K562 (cell line): ENCODE results near the gene SEPHS2. TPM values are rescaled to one million over a fixed set of nuclear protein-coding genes. Genes with fewer than 3 reads are reported as not detected.
A peak's percentile ranks its signal among the peaks of the same experiment; 100 is the strongest.
"Not testable (repeated sequence)": the region's sequence is repeated elsewhere in the genome, so short reads cannot be mapped to it uniquely, and the experiment has no call there.

Source experiments
- ATAC-seq: fragments of 200-7000 bp; cut with Tn5 transposase; 3 replicates; pipeline ENCODE4 v1.9.1; 2020; ENCODE audit warnings: moderate library complexity
- BruUV-seq: library from RNA; stranded (reverse); fragments of 400-500 nt; replicated peaks from 2 replicates; lab custom pipeline; 2021; lab: Mats Ljungman, UMichigan
- CTCF ChIA-PET: fragments of 300-600 bp; formaldehyde crosslinking; extraction: SDS; loops from one replicate; lab custom pipeline; 2021; ENCODE audit warnings: low intra/inter-chr PET ratio; lab: Yijun Ruan, JAX
- POLR2A ChIA-PET: fragments of 300-600, 350-650 bp; sonication (Branson Sonifier 250); formaldehyde crosslinking; extraction: SDS; loops from one replicate; lab custom pipeline; 2021; ENCODE audit warnings: antibody characterized with exemption, inconsistent platforms; lab: Yijun Ruan, JAX
- DNase-seq, 4 experiments: peaks; one replicate each; pipeline versions ENCODE4 v3.0.0 to v3.0.0-alpha.2; 2011 to 2018; ENCODE audit warnings: low spot score in 3 of 4, mixed read lengths in 3 of 4; ENCODE audit errors: extremely low read depth in 1 of 4
- FAIRE-seq: peaks from 2 replicates; lab custom pipeline; 2011; peaks lifted over from hg19 to GRCh38; lab: Jason Lieb, UNC
- H2AFZ ChIP-seq: 2 replicates; pipeline ENCODE4 v1.6.0; 2011; ENCODE audit warnings: low read depth, low read length, control low read depth, inconsistent platforms
- H3K27ac ChIP-seq: fragments of 200-600 bp; 3 replicates; pipeline ENCODE4 v1.8.0; 2011; ENCODE audit warnings: low read depth, mild to moderate bottlenecking, control low read depth, inconsistent platforms, low read length, moderate library complexity, mixed read lengths; ENCODE audit errors: extremely low read depth
- H3K27me3 ChIP-seq, 2 experiments: fragments of 300-600 bp in 1 of 2; 2 replicates in 1 of 2; 3 replicates in 1 of 2; pipeline versions ENCODE4 v1.6.0 to v1.8.0; 2011; ENCODE audit warnings: inconsistent platforms in 2 of 2, low read length in 2 of 2, mild to moderate bottlenecking in 1 of 2, mixed read lengths in 1 of 2, moderate library complexity in 1 of 2; ENCODE audit not compliant: control insufficient read depth in 2 of 2, insufficient read depth in 2 of 2
- H3K36me3 ChIP-seq: fragments of 300-600 bp; 3 replicates; pipeline ENCODE4 v1.8.0; 2011; ENCODE audit warnings: mild to moderate bottlenecking, low read length, inconsistent platforms; ENCODE audit not compliant: control insufficient read depth, insufficient read depth
- H3K4me1 ChIP-seq, 2 experiments: fragments of 200-600 bp in 1 of 2; replicated peaks in 1 of 2; 2 replicates in 1 of 2; 3 replicates in 1 of 2; pipeline versions ENCODE4 v1.5.1 to v1.8.0; 2011; ENCODE audit warnings: inconsistent platforms in 2 of 2, low read length in 2 of 2, mild to moderate bottlenecking in 1 of 2, mixed read lengths in 1 of 2, moderate library complexity in 1 of 2; ENCODE audit not compliant: control insufficient read depth in 2 of 2, insufficient read depth in 2 of 2
- H3K4me2 ChIP-seq: 2 replicates; pipeline ENCODE4 v1.6.1; 2011; ENCODE audit warnings: low read length, control low read depth, inconsistent platforms, mixed read lengths; ENCODE audit not compliant: insufficient read depth
- H3K4me3 ChIP-seq: fragments of 200-600 bp; sonication (generic), shearing (Covaris generic); 2 replicates; pipeline ENCODE4 v1.5.1; 2016; ENCODE audit warnings: control low read depth, inconsistent platforms
- H3K79me2 ChIP-seq: fragments of 200-600 bp; 3 replicates; pipeline ENCODE4 v1.8.0; 2011; ENCODE audit warnings: low read length, inconsistent platforms; ENCODE audit not compliant: control insufficient read depth, insufficient read depth
- H3K9ac ChIP-seq, 2 experiments: 2 replicates each; pipeline versions ENCODE4 v1.6.0 to v1.6.1; 2011; ENCODE audit warnings: low read depth in 2 of 2, low read length in 2 of 2, control low read depth in 1 of 2, inconsistent platforms in 1 of 2, mild to moderate bottlenecking in 1 of 2, mixed read lengths in 1 of 2; ENCODE audit not compliant: insufficient read depth in 1 of 2
- H3K9me1 ChIP-seq: one replicate; pipeline ENCODE4 v1.6.0; 2011; ENCODE audit warnings: inconsistent platforms, mild to moderate bottlenecking, low read length, moderate library complexity; ENCODE audit not compliant: control insufficient read depth, insufficient read depth
- H3K9me3 ChIP-seq: replicated peaks from 2 replicates; pipeline ENCODE4 v1.5.1; 2011; ENCODE audit warnings: low read depth, low read length, inconsistent platforms; ENCODE audit not compliant: control insufficient read depth, insufficient read depth
- H4K20me1 ChIP-seq: replicated peaks from 2 replicates; pipeline ENCODE4 v1.6.1; 2011; ENCODE audit warnings: low read length, inconsistent platforms, mixed read lengths; ENCODE audit not compliant: control insufficient read depth, insufficient read depth
- CBFA2T3 ChIP-seq: fragments of 450-650 bp; IDR thresholded peaks from 2 replicates; pipeline ENCODE4 v1.6.1; 2017
- HDAC1 ChIP-seq, 2 experiments: fragments of 450-650 bp; IDR thresholded peaks; 2 replicates each; pipeline ENCODE4 v1.6.1; 2016 to 2017; ENCODE audit warnings: inconsistent platforms in 1 of 2, mild to moderate bottlenecking in 1 of 2, moderate library complexity in 1 of 2
- NR1H2 ChIP-seq: sonication (generic); formaldehyde crosslinking; IDR thresholded peaks from 2 replicates; pipeline ENCODE4 v1.4.0; 2020; ENCODE audit warnings: mild to moderate bottlenecking, missing genetic modification reagents
- PTTG1 ChIP-seq: fragments of 450-650 bp; IDR thresholded peaks from 2 replicates; pipeline ENCODE4 v1.6.1; 2016; ENCODE audit warnings: low read depth, mild to moderate bottlenecking, missing genetic modification characterization, missing compliant biosample characterization
- RCOR1 ChIP-seq, 2 experiments: IDR thresholded peaks; 2 replicates each; pipeline ENCODE4 v1.6.1; 2012; ENCODE audit warnings: low read depth in 2 of 2, low read length in 2 of 2, borderline replicate concordance in 1 of 2, improper control_type of control experiment in 1 of 2
- TEAD4 ChIP-seq, 2 experiments: sonication (generic) in 1 of 2; formaldehyde crosslinking in 1 of 2; IDR thresholded peaks; 2 replicates each; pipeline versions ENCODE4 v1.6.1 to v1.8.0; 2012 to 2022; ENCODE audit warnings: borderline replicate concordance in 1 of 2, inconsistent platforms in 1 of 2, low read length in 1 of 2, mild to moderate bottlenecking in 1 of 2, missing genetic modification reagents in 1 of 2
- ZC3H8 ChIP-seq: fragments of 450-650 bp; IDR thresholded peaks from 2 replicates; pipeline ENCODE4 v1.6.1; 2017
- ZNF121 ChIP-seq: sonication (generic); formaldehyde crosslinking; conservative IDR thresholded peaks from 2 replicates; pipeline ENCODE4 v1.8.0; 2022; ENCODE audit warnings: missing genetic modification reagents
- WGBS: fragments of 100-300 bp; shearing (Covaris generic); methylation state at CpG from one replicate; pipeline ENCODE4 v1.1.6; 2016; ENCODE audit warnings: low coverage, mixed read lengths; ENCODE audit not compliant: insufficient coverage; ENCODE audit errors: missing lambda C conversion rate; 5-methylcytosine and 5-hydroxymethylcytosine counted together
- in situ Hi-C: fragments of 300-500 bp; cut with MboI; formaldehyde crosslinking; loops from 4 replicates; pipeline ENCODE4 v1.15.0; 2018; ENCODE audit warnings: inconsistent platforms, mixed read lengths
- intact Hi-C: fragments of 100-400 bp; cut with micrococcal nuclease; formaldehyde crosslinking; loops from 2 replicates; pipeline ENCODE4 v1.14.2; 2022
- polyA plus RNA-seq, 8 experiments: library from polyadenylated mRNA; depleted of rRNA in 4 of 8; stranded (reverse) in 5 of 8; unstranded in 3 of 8; fragments of >200 nt; fragmentation: Nextera tagmentation in 2 of 8; fragmentation: Illumina TruSeq in 1 of 8; extraction: Ambion mirVana in 2 of 8; extraction: Trizol in 1 of 8; gene quantifications; 2 replicates each; pipeline versions ENCODE4 v1.2.1 to v1.2.3, GENCODE V29; 2011 to 2014; ENCODE audit warnings: inconsistent platforms in 1 of 8, missing spikeins in 1 of 8
- total RNA-seq, 7 experiments: library from RNA; depleted of rRNA in 6 of 7; stranded (reverse); fragments of >200 nt in 6 of 7; fragmentation: Illumina TruSeq in 2 of 7; extraction: Trizol in 2 of 7; gene quantifications; 2 replicates each; pipeline versions ENCODE4 v1.2.1 to v1.2.3, GENCODE V29; 2011 to 2021; ENCODE audit warnings: low replicate concordance in 1 of 7
- TF ChIP-seq, protein P1 (sequence below): fragments of 450-650 bp; formaldehyde crosslinking; IDR thresholded peaks from 2 replicates; pipeline ENCODE4 v1.4.0; 2020; ENCODE audit warnings: mild to moderate bottlenecking, mixed read lengths

Gene SEPHS2
- total and polyA plus RNA-seq, 9 of the 15 experiments (the other 6 are each of a cell fraction or from before 2014, with no cell fraction given): 20.9 to 90.6 (median 43.4) TPM

GRCh38 chr16:30397056-30397455 is 48.6 kb downstream of the SEPHS2 start (continued):
- TF ChIP-seq NR1H2 (CRISPR knock-in tag) (no peak), ZNF121 (CRISPR knock-in tag) (no peak), HDAC1 (IDR thresholded peaks at IDR 0.05) (0 out of 4 replicates have a peak, but pooled peaks of 1 of the 2 experiments have one; percentile 50), PTTG1 (no peak), RCOR1 (IDR thresholded peaks at IDR 0.05; ENCODE audit: borderline replicate concordance in 1 of 2, low read depth in 2 of 2, low read length in 2 of 2) (peak; percentile 13 to 84; a peak in 2 of 4 replicates), TEAD4 (IDR thresholded peaks at IDR 0.05; ENCODE audit: low read length) (peak; percentile 45), TEAD4 (CRISPR knock-in tag; IDR thresholded peaks at IDR 0.05; ENCODE audit: borderline replicate concordance) (no peak), ZC3H8 (no peak), CBFA2T3 (peak; percentile 83)
- TF ChIP-seq, protein P1, sequence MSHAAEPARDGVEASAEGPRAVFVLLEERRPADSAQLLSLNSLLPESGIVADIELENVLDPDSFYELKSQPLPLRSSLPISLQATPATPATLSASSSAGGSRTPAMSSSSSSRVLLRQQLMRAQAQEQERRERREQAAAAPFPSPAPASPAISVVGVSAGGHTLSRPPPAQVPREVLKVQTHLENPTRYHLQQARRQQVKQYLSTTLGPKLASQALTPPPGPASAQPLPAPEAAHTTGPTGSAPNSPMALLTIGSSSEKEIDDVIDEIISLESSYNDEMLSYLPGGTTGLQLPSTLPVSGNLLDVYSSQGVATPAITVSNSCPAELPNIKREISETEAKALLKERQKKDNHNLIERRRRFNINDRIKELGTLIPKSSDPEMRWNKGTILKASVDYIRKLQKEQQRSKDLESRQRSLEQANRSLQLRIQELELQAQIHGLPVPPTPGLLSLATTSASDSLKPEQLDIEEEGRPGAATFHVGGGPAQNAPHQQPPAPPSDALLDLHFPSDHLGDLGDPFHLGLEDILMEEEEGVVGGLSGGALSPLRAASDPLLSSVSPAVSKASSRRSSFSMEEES: no peak

- H4K20me1 ChIP-seq, DNase-seq, H3K27ac ChIP-seq, H2AFZ ChIP-seq, H3K9me1 ChIP-seq, ATAC-seq, H3K27me3 ChIP-seq, BruUV-seq, CTCF ChIA-PET, H3K9me3 ChIP-seq, intact Hi-C loops, H3K9ac ChIP-seq, in situ Hi-C loops, FAIRE-seq: not testable (repeated sequence)
- peaks cover 10% of the 10 kb centered on the region for H3K79me2 ChIP-seq
- H3K4me2 ChIP-seq: peak overlapping the region; percentile 76; the same call in 1 of the 2 replicates
- peaks cover 29 to 64% of the 10 kb centered on the region in 2 experiments for H3K4me1 ChIP-seq
- POLR2A ChIA-PET: interaction anchor here (0.7 to 1.0 kb wide), 3 partner anchors 27 to 554 kb away, joined by 3 to 4 read pairs (median 3); no protein-coding TSS in a partner anchor
- H3K36me3 ChIP-seq: peaks cover 21% of the 10 kb centered on the region; the same call in 2 of the 3 replicates
- peak; percentile 32; the same call in 1 of the 2 replicates for TF ChIP-seq ZNF121 (CRISPR knock-in tag)
- peak overlapping the region; percentile 87; the same call in 1 of the 2 replicates for H3K4me3 ChIP-seq
- WGBS: 42% methylated on average over 3 of the region's 4 CpGs
Measured at GRCh38 chr16:30396627-30397026, 49.0 kb downstream of the SEPHS2 start.
